Liver (tissue), 9 donors: Measurements from ENCODE around the gene SH3RF3. TPM values are rescaled to one million over a fixed set of nuclear protein-coding genes. Genes with fewer than 3 reads are reported as not detected.

Source experiments
- DNase-seq: peaks from one replicate; pipeline ENCODE4 v3.0.0-alpha.2; 2017; ENCODE audit warnings: low spot score
- H3K27ac ChIP-seq, 2 donors: one replicate each; pipeline ENCODE4 v1.7.0; 2013; ENCODE audit warnings: inconsistent platforms in 2 of 2, low read length in 2 of 2, control low read depth in 1 of 2, low read depth in 1 of 2, mild to moderate bottlenecking in 1 of 2
- H3K27me3 ChIP-seq, 4 donors: one replicate each; pipeline versions ENCODE4 v1.6.1 to v1.7.0; 2013; ENCODE audit warnings: low read length in 3 of 4, inconsistent platforms in 1 of 4, mild to moderate bottlenecking in 1 of 4, moderate library complexity in 1 of 4; ENCODE audit not compliant: control insufficient read depth in 4 of 4, insufficient read depth in 4 of 4
- H3K36me3 ChIP-seq, 4 donors: one replicate each; pipeline versions ENCODE4 v1.6.1 to v1.7.0; 2013; ENCODE audit warnings: low read length in 3 of 4, mild to moderate bottlenecking in 3 of 4, low read depth in 1 of 4, moderate library complexity in 1 of 4; ENCODE audit not compliant: control insufficient read depth in 4 of 4, insufficient read depth in 3 of 4
- H3K4me1 ChIP-seq, 4 donors: one replicate each; pipeline versions ENCODE4 v1.6.1 to v1.7.0; 2013; ENCODE audit warnings: low read length in 3 of 4, mild to moderate bottlenecking in 3 of 4, moderate library complexity in 1 of 4; ENCODE audit not compliant: control insufficient read depth in 4 of 4, insufficient read depth in 4 of 4
- H3K4me3 ChIP-seq, 3 donors: one replicate each; pipeline versions ENCODE4 v1.6.1 to v1.7.0; 2013; ENCODE audit warnings: low read length in 3 of 3, control low read depth in 1 of 3, low read depth in 1 of 3, mild to moderate bottlenecking in 1 of 3
- H3K9ac ChIP-seq, 2 donors: one replicate each; pipeline ENCODE4 v1.7.0; 2013; ENCODE audit warnings: low read length in 2 of 2, mild to moderate bottlenecking in 2 of 2, moderate library complexity in 2 of 2, control low read depth in 1 of 2, low read depth in 1 of 2
- H3K9me3 ChIP-seq, 4 donors: one replicate each; pipeline versions ENCODE4 v1.6.1 to v1.7.0; 2013; ENCODE audit warnings: low read length in 3 of 4; ENCODE audit not compliant: control insufficient read depth in 4 of 4
- CTCF ChIP-seq: fragments of 150-350 bp; IDR thresholded peaks from 2 replicates; pipeline ENCODE4 v1.5.1; 2017; ENCODE audit warnings: improper control_type of control experiment, low read depth, low read length; ENCODE audit not compliant: missing input control
- EGR1 ChIP-seq, 2 donors: IDR thresholded peaks; 2 replicates each; pipeline ENCODE4 v1.6.1; 2016 to 2018; ENCODE audit warnings: antibody characterized with exemption in 2 of 2, low read depth in 2 of 2
- FOXA1 ChIP-seq: IDR thresholded peaks from 2 replicates; pipeline ENCODE4 v1.6.1; 2016; ENCODE audit warnings: antibody characterized with exemption
- FOXA2 ChIP-seq: IDR thresholded peaks from 2 replicates; pipeline ENCODE4 v1.6.1; 2016; ENCODE audit warnings: antibody characterized with exemption
- GABPA ChIP-seq, 2 donors: IDR thresholded peaks in 1 of 2; conservative IDR thresholded peaks in 1 of 2; 2 replicates each; pipeline ENCODE4 v1.6.1; 2016; ENCODE audit warnings: antibody characterized with exemption in 2 of 2, mild to moderate bottlenecking in 1 of 2, moderate library complexity in 1 of 2
- HNF4A ChIP-seq, 2 donors: conservative IDR thresholded peaks; 2 replicates each; pipeline ENCODE4 v1.6.1; 2016; ENCODE audit warnings: antibody characterized with exemption in 2 of 2, mild to moderate bottlenecking in 2 of 2
- HNF4G ChIP-seq: IDR thresholded peaks from 2 replicates; pipeline ENCODE4 v1.6.1; 2016; ENCODE audit warnings: antibody characterized with exemption
- JUND ChIP-seq, 2 donors: IDR thresholded peaks; 2 replicates each; pipeline ENCODE4 v1.6.1; 2016; ENCODE audit warnings: antibody characterized with exemption in 2 of 2
- NR2F2 ChIP-seq: IDR thresholded peaks from 2 replicates; pipeline ENCODE4 v1.6.1; 2016; ENCODE audit warnings: antibody characterized with exemption
- RAD21 ChIP-seq, 2 donors: IDR thresholded peaks; 2 replicates each; pipeline ENCODE4 v1.6.1; 2016; ENCODE audit warnings: antibody characterized with exemption in 2 of 2, mild to moderate bottlenecking in 2 of 2
- RXRA ChIP-seq, 2 donors: IDR thresholded peaks; 2 replicates each; pipeline ENCODE4 v1.6.1; 2017 to 2018; ENCODE audit warnings: antibody characterized with exemption in 2 of 2, mild to moderate bottlenecking in 1 of 2
- SP1 ChIP-seq: IDR thresholded peaks from 2 replicates; pipeline ENCODE4 v1.6.1; 2018; ENCODE audit warnings: antibody characterized with exemption, mild to moderate bottlenecking
- YY1 ChIP-seq: IDR thresholded peaks from 2 replicates; pipeline ENCODE4 v1.6.1; 2016; ENCODE audit warnings: antibody characterized with exemption, mild to moderate bottlenecking
- WGBS: extraction: QIAGEN DNeasy Blood & Tissue Kit; methylation state at CpG from one replicate; pipeline ENCODE4 v1.1.7; 2013; 5-methylcytosine and 5-hydroxymethylcytosine counted together
- polyA plus RNA-seq, 2 donors: library from polyadenylated mRNA; stranded (reverse) in 1 of 2; unstranded in 1 of 2; fragments of 200-250 nt in 1 of 2; fragments of >200 nt in 1 of 2; fragmentation: Nextera tagmentation in 1 of 2; extraction: Ambion mirVana in 1 of 2; gene quantifications; one replicate each; pipeline versions ENCODE4 v1.2.1 to v1.2.3, GENCODE V29; 2013 to 2015
- total RNA-seq, 2 donors: library from RNA; depleted of rRNA; stranded (reverse); fragments of >200 nt; gene quantifications; one replicate each; pipeline ENCODE4 v1.2.3, GENCODE V29; 2014
- TF ChIP-seq, protein P1 (sequence below): IDR thresholded peaks from 2 replicates; pipeline ENCODE4 v1.6.1; 2016; ENCODE audit warnings: antibody characterized with exemption
- TF ChIP-seq, protein P2 (sequence below): IDR thresholded peaks from 2 replicates; pipeline ENCODE4 v1.6.1; 2016; ENCODE audit warnings: antibody characterized with exemption, mild to moderate bottlenecking
- TF ChIP-seq, protein P3 (sequence below): IDR thresholded peaks from 2 replicates; pipeline ENCODE4 v1.6.1; 2016; ENCODE audit warnings: antibody characterized with exemption
- TF ChIP-seq, protein P4 (sequence below): IDR thresholded peaks from 2 replicates; pipeline ENCODE4 v1.6.1; 2016; ENCODE audit warnings: antibody characterized with exemption
- donor health status: healthy.
- donor health status: healthy.
- donor health status: healthy.
- donor health status: healthy.
- donor health status: healthy.

SH3RF3 gene
- total and polyA plus RNA-seq, 4 donors: 0.11 to 1.0 (median 0.54) TPM

DNA sequence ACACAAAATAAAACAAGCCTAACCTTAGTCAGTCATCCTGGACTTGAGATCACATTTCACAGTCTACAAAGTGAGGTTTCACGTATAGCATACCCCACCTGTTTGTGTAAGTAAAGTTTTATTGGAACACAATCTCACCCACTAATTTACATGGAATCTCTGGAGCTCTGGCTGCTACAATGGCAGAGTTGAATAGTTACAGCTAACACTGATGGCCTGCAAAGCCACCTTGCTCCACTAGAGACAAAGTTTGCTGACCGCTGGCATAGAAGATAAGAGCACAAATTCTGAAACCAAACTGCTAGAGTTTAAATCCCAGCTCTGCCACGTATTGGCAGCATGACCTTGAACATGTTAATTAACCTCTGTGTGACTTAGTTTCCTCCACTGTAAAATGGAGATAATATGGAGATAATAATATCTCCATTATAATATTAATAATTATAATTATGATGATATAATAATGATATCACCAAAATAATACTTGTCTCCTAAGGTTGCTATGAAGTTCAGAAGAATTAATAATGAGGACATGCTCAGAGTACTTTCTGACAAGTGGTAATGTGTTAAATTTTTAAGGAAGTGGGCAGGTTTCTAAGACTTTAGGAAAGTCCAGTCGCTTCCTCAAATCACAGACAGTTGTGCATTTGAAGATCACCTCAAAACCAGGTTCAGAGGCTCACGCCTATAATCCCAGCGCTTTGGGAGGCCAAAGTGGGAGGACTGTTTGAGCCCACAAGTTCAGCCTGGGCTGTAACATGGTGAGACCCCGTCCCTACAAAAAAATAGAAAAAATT is 204.6 kb downstream of the SH3RF3 start:
- no peak for TF ChIP-seq YY1
- TF ChIP-seq, protein P1, sequence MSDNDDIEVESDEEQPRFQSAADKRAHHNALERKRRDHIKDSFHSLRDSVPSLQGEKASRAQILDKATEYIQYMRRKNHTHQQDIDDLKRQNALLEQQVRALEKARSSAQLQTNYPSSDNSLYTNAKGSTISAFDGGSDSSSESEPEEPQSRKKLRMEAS: no peak
- TF ChIP-seq GABPA (IDR thresholded peaks at IDR 0.05 in 1 of 2, conservative IDR thresholded peaks at IDR 0.05 in 1 of 2): no peak
- TF ChIP-seq CTCF: peak; percentile 30
- no peak for TF ChIP-seq FOXA1
- TF ChIP-seq FOXA2: no peak
- TF ChIP-seq, protein P2, sequence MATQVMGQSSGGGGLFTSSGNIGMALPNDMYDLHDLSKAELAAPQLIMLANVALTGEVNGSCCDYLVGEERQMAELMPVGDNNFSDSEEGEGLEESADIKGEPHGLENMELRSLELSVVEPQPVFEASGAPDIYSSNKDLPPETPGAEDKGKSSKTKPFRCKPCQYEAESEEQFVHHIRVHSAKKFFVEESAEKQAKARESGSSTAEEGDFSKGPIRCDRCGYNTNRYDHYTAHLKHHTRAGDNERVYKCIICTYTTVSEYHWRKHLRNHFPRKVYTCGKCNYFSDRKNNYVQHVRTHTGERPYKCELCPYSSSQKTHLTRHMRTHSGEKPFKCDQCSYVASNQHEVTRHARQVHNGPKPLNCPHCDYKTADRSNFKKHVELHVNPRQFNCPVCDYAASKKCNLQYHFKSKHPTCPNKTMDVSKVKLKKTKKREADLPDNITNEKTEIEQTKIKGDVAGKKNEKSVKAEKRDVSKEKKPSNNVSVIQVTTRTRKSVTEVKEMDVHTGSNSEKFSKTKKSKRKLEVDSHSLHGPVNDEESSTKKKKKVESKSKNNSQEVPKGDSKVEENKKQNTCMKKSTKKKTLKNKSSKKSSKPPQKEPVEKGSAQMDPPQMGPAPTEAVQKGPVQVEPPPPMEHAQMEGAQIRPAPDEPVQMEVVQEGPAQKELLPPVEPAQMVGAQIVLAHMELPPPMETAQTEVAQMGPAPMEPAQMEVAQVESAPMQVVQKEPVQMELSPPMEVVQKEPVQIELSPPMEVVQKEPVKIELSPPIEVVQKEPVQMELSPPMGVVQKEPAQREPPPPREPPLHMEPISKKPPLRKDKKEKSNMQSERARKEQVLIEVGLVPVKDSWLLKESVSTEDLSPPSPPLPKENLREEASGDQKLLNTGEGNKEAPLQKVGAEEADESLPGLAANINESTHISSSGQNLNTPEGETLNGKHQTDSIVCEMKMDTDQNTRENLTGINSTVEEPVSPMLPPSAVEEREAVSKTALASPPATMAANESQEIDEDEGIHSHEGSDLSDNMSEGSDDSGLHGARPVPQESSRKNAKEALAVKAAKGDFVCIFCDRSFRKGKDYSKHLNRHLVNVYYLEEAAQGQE: no peak
- TF ChIP-seq, protein P3, sequence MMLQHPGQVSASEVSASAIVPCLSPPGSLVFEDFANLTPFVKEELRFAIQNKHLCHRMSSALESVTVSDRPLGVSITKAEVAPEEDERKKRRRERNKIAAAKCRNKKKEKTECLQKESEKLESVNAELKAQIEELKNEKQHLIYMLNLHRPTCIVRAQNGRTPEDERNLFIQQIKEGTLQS: no peak
- TF ChIP-seq NR2F2: no peak
- peak in 1 of 2 donors; percentile 19 for TF ChIP-seq RAD21 (IDR thresholded peaks at IDR 0.05)
- no peak for TF ChIP-seq HNF4A (conservative IDR thresholded peaks at IDR 0.05)
- TF ChIP-seq EGR1 (IDR thresholded peaks at IDR 0.05; ENCODE audit: low read depth in 2 of 2): no peak
- TF ChIP-seq, protein P4, sequence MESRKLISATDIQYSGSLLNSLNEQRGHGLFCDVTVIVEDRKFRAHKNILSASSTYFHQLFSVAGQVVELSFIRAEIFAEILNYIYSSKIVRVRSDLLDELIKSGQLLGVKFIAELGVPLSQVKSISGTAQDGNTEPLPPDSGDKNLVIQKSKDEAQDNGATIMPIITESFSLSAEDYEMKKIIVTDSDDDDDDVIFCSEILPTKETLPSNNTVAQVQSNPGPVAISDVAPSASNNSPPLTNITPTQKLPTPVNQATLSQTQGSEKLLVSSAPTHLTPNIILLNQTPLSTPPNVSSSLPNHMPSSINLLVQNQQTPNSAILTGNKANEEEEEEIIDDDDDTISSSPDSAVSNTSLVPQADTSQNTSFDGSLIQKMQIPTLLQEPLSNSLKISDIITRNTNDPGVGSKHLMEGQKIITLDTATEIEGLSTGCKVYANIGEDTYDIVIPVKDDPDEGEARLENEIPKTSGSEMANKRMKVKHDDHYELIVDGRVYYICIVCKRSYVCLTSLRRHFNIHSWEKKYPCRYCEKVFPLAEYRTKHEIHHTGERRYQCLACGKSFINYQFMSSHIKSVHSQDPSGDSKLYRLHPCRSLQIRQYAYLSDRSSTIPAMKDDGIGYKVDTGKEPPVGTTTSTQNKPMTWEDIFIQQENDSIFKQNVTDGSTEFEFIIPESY: no peak
- no peak for TF ChIP-seq SP1
- TF ChIP-seq JUND (IDR thresholded peaks at IDR 0.05): no peak
- TF ChIP-seq RXRA (IDR thresholded peaks at IDR 0.05): no peak
- no peak for TF ChIP-seq HNF4G
- Histone ChIP-seq H3K27ac (no peak overlapping the region), H3K4me1 (peaks cover 0 to 3% (median 1%) of the 10 kb centered on the region in 4 donors), H3K9me3 (no peaks in the 10 kb centered on the region), H3K27me3 (no peaks in the 10 kb centered on the region), H3K9ac (no peak overlapping the region), H3K36me3 (no peaks in the 10 kb centered on the region), H3K4me3 (no peak overlapping the region)
- no peak for DNase-seq
- 72% methylated on average over 7 of the region's 7 CpGs for WGBS
